OCI-LY7 (cell line): ENCODE results near the gene FSD1L. TPM values are rescaled to one million over a fixed set of nuclear protein-coding genes. Genes with fewer than 3 reads are reported as not detected.

Source experiments
- BruUV-seq: library from RNA; stranded (reverse); fragments of 400-500 nt; replicated peaks from 2 replicates; lab custom pipeline; 2021; lab: Mats Ljungman, UMichigan
- CTCF ChIA-PET: fragments of 300-600 bp; sonication (Branson Sonifier 250); formaldehyde crosslinking; loops from one replicate; lab custom pipeline; 2022; ENCODE audit warnings: antibody characterized with exemption; ENCODE audit not compliant: unreplicated experiment; lab: Charles Lee
- POLR2A ChIA-PET: fragments of 300-600 bp; sonication (Branson Sonifier 250); formaldehyde crosslinking; loops from one replicate; lab custom pipeline; 2022; ENCODE audit warnings: antibody characterized with exemption; lab: Charles Lee
- DNase-seq: peaks from one replicate; pipeline ENCODE4 v3.0.0-alpha.2; 2015; ENCODE audit warnings: low spot score
- H2AFZ ChIP-seq: fragments of 200-600 bp; sonication (generic), shearing (Covaris generic); 2 replicates; pipeline ENCODE4 v1.6.1; 2014; ENCODE audit warnings: mild to moderate bottlenecking, antibody characterized with exemption, low read length, moderate library complexity
- H3K27ac ChIP-seq: fragments of 200-600 bp; sonication (generic); 2 replicates; pipeline ENCODE4 v1.5.1; 2014; ENCODE audit warnings: mixed run types, low read depth, mild to moderate bottlenecking, moderate library complexity, low read length, inconsistent platforms; ENCODE audit not compliant: poor library complexity, severe bottlenecking
- H3K36me3 ChIP-seq: fragments of 200-600 bp; sonication (generic); 2 replicates; pipeline ENCODE4 v1.6.1; 2014; ENCODE audit warnings: mild to moderate bottlenecking, antibody characterized with exemption, low read length, moderate library complexity, mixed read lengths; ENCODE audit not compliant: insufficient read depth
- H3K4me1 ChIP-seq: fragments of 200-600 bp; sonication (generic); 2 replicates; pipeline ENCODE4 v1.5.1; 2014; ENCODE audit warnings: mild to moderate bottlenecking, low read length; ENCODE audit not compliant: insufficient read depth, poor library complexity, severe bottlenecking
- H3K4me2 ChIP-seq: fragments of 200-600 bp; sonication (generic); 2 replicates; pipeline ENCODE4 v1.6.1; 2014; ENCODE audit warnings: mild to moderate bottlenecking, low read length
- H3K4me3 ChIP-seq: fragments of 200-600 bp; sonication (generic); 2 replicates; pipeline ENCODE4 v1.5.1; 2014; ENCODE audit warnings: mild to moderate bottlenecking, low read depth, low read length; ENCODE audit not compliant: poor library complexity, severe bottlenecking
- H3K79me2 ChIP-seq: fragments of 200-600 bp; sonication (generic); 2 replicates; pipeline ENCODE4 v1.6.1; 2016; ENCODE audit warnings: low read depth, mild to moderate bottlenecking, low read length, moderate library complexity, mixed read lengths; ENCODE audit not compliant: insufficient read depth
- H3K9me2 ChIP-seq: fragments of 200-600 bp; sonication (generic); 2 replicates; pipeline ENCODE4 v1.6.1; 2016; ENCODE audit warnings: mild to moderate bottlenecking, low read length, mixed read lengths; ENCODE audit not compliant: insufficient read depth
- H3K9me3 ChIP-seq: fragments of 200-600 bp; sonication (generic); 2 replicates; pipeline ENCODE4 v1.6.1; 2014; ENCODE audit warnings: mild to moderate bottlenecking, mixed run types, low read length, mixed read lengths
- H4K20me1 ChIP-seq: fragments of 200-600 bp; sonication (generic); 2 replicates; pipeline ENCODE4 v1.6.1; 2014; ENCODE audit warnings: mild to moderate bottlenecking, antibody characterized with exemption, low read length, moderate library complexity, mixed read lengths; ENCODE audit not compliant: insufficient read depth
- EZH2phosphoT487 ChIP-seq: fragments of 200-600 bp; sonication (generic); IDR thresholded peaks from 2 replicates; pipeline ENCODE4 v1.6.1; 2018; ENCODE audit warnings: low read depth, borderline replicate concordance, mild to moderate bottlenecking, mixed run types, antibody characterized with exemption, low read length, moderate library complexity, mixed read lengths
- intact Hi-C: fragments of 100-400 bp; cut with micrococcal nuclease; formaldehyde crosslinking; loops from one replicate; pipeline ENCODE4 v1.10.0; 2022; ENCODE audit not compliant: unreplicated experiment
- total RNA-seq, 2 experiments: library from RNA; depleted of rRNA in 1 of 2; stranded (reverse); fragments of >200 nt in 1 of 2; shearing (Covaris generic) in 1 of 2; gene quantifications; 2 replicates each; pipeline ENCODE4 v1.2.3, GENCODE V29; 2014 to 2022
- TF ChIP-seq, protein P1 (sequence below): fragments of 200-600 bp; sonication (generic); conservative IDR thresholded peaks from 2 replicates; pipeline ENCODE4 v1.5.1; 2014; ENCODE audit warnings: mild to moderate bottlenecking, antibody characterized with exemption, low read length, moderate library complexity, mixed read lengths

The FSD1L gene
- total RNA-seq, 2 experiments from 2014 or later = 4.4 to 7.9 TPM

DNA sequence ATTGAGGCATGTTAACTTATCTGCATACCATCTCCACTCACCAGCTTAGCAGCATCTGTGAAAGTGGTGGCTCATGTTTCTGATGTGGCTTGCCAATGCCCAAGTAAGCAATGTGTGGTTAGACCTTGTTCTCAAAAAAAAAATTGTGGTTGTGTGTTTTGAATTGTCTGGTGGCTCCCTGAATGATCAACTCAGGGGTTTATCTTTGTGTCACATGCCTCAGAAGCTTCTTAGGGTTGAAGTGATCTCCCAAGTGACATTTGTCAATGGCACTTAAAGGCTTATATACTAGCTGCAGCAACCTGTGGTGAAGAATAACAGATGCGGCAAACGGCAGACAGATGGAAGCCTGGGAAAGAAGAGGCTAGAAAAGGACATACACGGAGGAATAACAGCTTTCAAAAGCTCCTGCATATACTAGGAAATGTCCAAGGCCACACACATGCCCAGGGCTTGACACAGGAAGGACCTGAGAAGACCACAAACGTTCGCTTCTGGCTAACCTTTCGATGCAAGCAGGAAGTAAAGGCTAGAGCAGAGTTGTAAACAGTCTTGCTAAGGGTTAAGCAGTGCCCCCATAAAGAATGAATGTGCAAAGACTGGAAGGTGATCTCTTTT lies 42.2 kb upstream of the FSD1L start:
- peak overlapping the region; percentile 29 for H3K4me3 ChIP-seq
- peak; percentile 71 for DNase-seq
- H3K79me2 ChIP-seq = no peaks in the 10 kb centered on the region
- no peaks in the 10 kb centered on the region for H3K9me2 ChIP-seq
- H4K20me1 ChIP-seq = no peaks in the 10 kb centered on the region
- CTCF ChIA-PET = no interaction called here
- no TSS peak for BruUV-seq
- intact Hi-C loops = loop anchor here (5.0 kb wide), 1 partner anchor 48 kb away; no protein-coding TSS in a partner anchor
- H3K27ac ChIP-seq = peak overlapping the region; percentile 85
- TF ChIP-seq, protein P1, sequence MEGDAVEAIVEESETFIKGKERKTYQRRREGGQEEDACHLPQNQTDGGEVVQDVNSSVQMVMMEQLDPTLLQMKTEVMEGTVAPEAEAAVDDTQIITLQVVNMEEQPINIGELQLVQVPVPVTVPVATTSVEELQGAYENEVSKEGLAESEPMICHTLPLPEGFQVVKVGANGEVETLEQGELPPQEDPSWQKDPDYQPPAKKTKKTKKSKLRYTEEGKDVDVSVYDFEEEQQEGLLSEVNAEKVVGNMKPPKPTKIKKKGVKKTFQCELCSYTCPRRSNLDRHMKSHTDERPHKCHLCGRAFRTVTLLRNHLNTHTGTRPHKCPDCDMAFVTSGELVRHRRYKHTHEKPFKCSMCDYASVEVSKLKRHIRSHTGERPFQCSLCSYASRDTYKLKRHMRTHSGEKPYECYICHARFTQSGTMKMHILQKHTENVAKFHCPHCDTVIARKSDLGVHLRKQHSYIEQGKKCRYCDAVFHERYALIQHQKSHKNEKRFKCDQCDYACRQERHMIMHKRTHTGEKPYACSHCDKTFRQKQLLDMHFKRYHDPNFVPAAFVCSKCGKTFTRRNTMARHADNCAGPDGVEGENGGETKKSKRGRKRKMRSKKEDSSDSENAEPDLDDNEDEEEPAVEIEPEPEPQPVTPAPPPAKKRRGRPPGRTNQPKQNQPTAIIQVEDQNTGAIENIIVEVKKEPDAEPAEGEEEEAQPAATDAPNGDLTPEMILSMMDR = no peak
- H3K4me1 ChIP-seq = peaks cover 56% of the 10 kb centered on the region
- no peaks in the 10 kb centered on the region for H3K36me3 ChIP-seq
- peak overlapping the region; percentile 55 for H3K4me2 ChIP-seq
- peaks cover 7% of the 10 kb centered on the region; the same call in 1 of the 2 replicates for H3K9me3 ChIP-seq
- peak overlapping the region; percentile 77 for H2AFZ ChIP-seq
- POLR2A ChIA-PET = interaction anchor here (0.6 to 2.1 kb wide), 14 partner anchors 8 to 659 kb away, joined by 3 to 11 read pairs (median 4); no protein-coding TSS in a partner anchor

DNA sequence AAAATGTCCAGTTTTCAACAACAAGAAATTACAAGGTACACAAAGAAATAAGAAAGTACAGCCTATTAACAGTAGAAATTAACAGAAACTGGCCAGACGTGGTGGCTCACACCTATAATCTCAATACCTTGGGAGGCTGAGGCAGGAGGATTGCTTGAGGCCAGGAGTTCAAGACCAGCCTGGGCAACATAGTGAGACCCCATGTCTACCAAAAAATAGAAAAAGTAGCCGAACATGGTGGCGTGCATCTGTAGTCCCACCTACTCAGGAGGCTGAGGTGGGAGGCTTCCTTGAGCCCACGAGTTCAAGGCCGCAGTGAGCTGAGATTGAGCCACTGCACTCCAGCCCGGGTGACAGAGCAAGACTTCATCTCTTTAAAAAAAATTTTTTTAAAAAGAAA lies 41.5 kb upstream of the FSD1L start:
- H3K9me2 ChIP-seq = no peaks in the 10 kb centered on the region
- H3K9me3 ChIP-seq = peaks cover 7% of the 10 kb centered on the region; the same call in 1 of the 2 replicates
- peaks cover 51% of the 10 kb centered on the region for H3K4me1 ChIP-seq
- POLR2A ChIA-PET = interaction anchor here (1.3 to 2.0 kb wide), 5 partner anchors 9 to 159 kb away, joined by 3 to 10 read pairs (median 4); no protein-coding TSS in a partner anchor
- H3K4me3 ChIP-seq = peak overlapping the region; percentile 29
- H2AFZ ChIP-seq = peak overlapping the region; percentile 77
- BruUV-seq = no TSS peak
- intact Hi-C loops = loop anchor here (5.0 kb wide), 1 partner anchor 49 kb away; no protein-coding TSS in a partner anchor
- CTCF ChIA-PET = no interaction called here
- H3K36me3 ChIP-seq = no peaks in the 10 kb centered on the region
- TF ChIP-seq EZH2phosphoT487 = no peak
- TF ChIP-seq, protein P1 = no peak
- H3K79me2 ChIP-seq = no peaks in the 10 kb centered on the region
- peak overlapping the region; percentile 85 for H3K27ac ChIP-seq
- no peak for DNase-seq
- H3K4me2 ChIP-seq = peak overlapping the region; percentile 55
- H4K20me1 ChIP-seq = no peaks in the 10 kb centered on the region

DNA sequence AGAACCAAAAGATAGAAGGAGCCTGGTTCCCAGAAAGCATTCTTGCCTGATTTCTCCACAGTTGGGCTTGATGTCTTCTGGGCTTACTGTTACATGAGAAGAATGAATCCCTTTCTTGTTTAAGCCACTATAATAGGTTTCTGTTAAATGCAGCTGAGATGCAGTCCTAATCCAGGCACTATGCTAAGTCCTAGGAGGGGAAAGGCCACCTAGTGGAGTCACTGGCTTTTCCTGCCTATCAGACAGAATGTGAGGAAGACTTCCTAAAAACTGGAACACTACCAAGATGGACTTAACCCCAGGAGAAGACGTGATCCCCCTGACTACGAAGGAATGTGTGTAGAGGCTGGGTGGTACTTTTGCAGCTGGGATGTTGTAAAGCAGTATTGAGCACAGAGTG lies 34.3 kb upstream of the FSD1L start:
- CTCF ChIA-PET = no interaction called here
- no peaks in the 10 kb centered on the region for H3K36me3 ChIP-seq
- POLR2A ChIA-PET = interaction anchor here (0.6 to 0.9 kb wide), 3 partner anchors 15 to 490 kb away, joined by 3 to 4 read pairs (median 3); no protein-coding TSS in a partner anchor
- H3K79me2 ChIP-seq = no peaks in the 10 kb centered on the region
- no peak overlapping the region for H3K4me2 ChIP-seq
- TF ChIP-seq, protein P1 = peak; percentile 38; the same call in 1 of the 2 replicates
- no peak for TF ChIP-seq EZH2phosphoT487
- peaks cover 4% of the 10 kb centered on the region for H3K4me1 ChIP-seq
- no peaks in the 10 kb centered on the region for H3K9me3 ChIP-seq
- no peak for DNase-seq
- H3K9me2 ChIP-seq = no peaks in the 10 kb centered on the region
- H4K20me1 ChIP-seq = no peaks in the 10 kb centered on the region
- no TSS peak for BruUV-seq
- no peak overlapping the region for H3K27ac ChIP-seq
- no peak overlapping the region for H3K4me3 ChIP-seq
- intact Hi-C loops = no loop called here
- no peak overlapping the region for H2AFZ ChIP-seq
